Inferior parietal cortex (tissue), 1 donor: Measurements from ENCODE around the gene COA7.

Experiments used
- DNase-seq: peaks from one replicate; pipeline ENCODE4 v3.0.0-alpha.2; 2016; ENCODE audit errors: extremely low spot score

The COA7 gene

GRCh38 chr1:52669696-52670095 lies 28.5 kb downstream of the COA7 start:
- no peak for DNase-seq

GRCh38 chr1:52668711-52669110 lies 29.4 kb downstream of the COA7 start:
- DNase-seq: no peak

- no peak for DNase-seq
These were observed 30.2 kb downstream of the COA7 start for GRCh38 chr1:52667984-52668383.

- no peak for DNase-seq
These were observed 30.9 kb downstream of the COA7 start for GRCh38 chr1:52667290-52667689.

GRCh38 chr1:52665006-52665941 lies 32.9 kb downstream of the COA7 start:
- DNase-seq: no peak

DNA sequence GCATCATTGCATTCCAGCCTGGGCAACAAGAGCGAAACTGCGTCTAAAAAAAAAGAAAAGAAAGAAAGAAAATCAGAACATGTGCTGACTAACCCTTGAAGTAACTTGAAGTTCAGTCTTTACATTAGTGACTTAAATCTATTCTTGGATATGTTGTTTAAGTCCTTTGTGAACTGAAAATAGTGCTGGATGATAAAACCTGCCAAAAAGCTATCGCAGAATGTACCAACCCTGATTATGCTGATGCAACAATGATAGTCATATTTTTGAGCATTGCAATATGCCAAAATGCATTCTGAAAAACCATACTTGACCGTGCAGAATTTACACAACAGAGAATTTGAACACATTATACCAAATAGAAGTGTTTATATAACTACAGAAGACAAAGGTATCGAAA lies 34.4 kb downstream of the COA7 start:
- DNase-seq: peak; percentile 9

GRCh38 chr1:52662645-52663313 lies 35.4 kb downstream of the COA7 start:
- DNase-seq: no peak

- no peak for DNase-seq
These were observed 37.3 kb downstream of the COA7 start for GRCh38 chr1:52660807-52661206.

- no peak for DNase-seq
These were observed 38.1 kb downstream of the COA7 start for GRCh38 chr1:52659851-52660596.

- DNase-seq: no peak
These were observed 38.8 kb downstream of the COA7 start for GRCh38 chr1:52659356-52659755.

DNA sequence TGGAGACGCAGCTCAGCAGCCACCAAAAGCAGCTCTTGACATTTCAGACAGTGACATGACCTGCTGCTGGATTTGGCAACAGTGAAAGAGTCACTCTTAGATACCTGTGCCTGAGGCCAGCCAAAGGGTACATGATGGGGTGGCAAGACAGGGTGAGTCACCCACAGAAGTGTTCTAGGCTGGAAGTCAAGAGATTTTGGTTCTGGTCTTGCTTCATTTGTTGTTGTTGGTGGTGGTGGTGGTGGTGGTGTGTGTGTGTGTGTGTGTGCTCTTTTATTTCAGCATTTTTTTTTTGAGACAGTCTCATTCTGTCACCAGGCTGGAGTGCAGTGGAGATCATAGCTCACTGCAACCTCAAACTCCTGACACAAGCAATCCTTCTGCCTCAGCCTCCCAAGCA lies 39.4 kb downstream of the COA7 start:
- DNase-seq: no peak

GRCh38 chr1:52657702-52658101 lies 40.4 kb downstream of the COA7 start:
- DNase-seq: no peak

GRCh38 chr1:52654063-52654462 lies 44.1 kb downstream of the COA7 start:
- DNase-seq: no peak

DNA sequence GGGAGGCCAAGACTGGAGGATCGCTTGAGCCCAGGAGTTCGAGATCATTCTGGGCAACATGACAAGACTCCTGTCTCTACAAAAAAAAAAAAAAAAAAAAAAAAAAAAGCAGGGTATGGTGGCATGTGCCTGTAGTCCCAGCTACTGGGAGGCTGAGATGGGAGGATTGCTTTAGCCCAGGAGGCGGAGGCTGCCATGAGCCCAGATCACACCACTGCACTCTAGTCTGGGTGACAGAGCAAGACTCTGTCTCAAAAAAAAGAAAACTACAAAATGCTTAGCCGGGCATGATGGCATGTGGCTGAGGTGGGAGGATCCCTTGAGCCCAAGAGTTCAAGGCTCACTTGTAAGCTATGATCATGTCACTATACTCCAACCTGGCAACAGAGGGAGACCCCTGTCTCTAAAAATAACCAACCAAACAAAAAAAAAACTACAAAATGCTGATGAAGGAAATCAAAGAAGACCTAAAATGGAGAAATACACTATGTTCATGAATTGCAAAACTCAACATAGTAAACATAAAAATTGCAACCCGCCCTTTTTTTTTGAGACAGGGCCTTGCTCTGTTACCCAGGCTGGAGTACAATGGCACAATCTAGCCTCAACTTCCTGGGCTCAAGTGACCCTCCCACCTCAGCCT lies 44.8 kb downstream of the COA7 start:
- no peak for DNase-seq

DNA sequence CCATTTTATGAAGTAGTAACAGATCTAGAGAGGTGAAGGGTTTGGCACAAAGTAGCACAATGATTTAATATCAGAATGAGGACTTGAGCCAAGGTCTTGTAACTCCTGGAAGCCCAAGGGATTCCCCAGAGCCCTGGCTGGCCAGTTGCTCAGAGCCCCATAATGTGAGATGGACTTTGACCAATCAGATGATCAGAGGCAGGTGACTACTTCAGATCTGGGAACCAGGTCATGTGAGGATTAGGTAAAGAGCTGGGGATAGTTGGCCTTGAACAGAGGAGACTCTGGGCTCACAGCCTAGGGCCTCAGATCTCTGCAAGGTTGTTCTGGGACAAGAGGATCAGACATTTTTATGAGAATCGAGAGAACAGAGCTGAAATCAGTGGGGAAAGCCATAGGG lies 46.2 kb downstream of the COA7 start:
- DNase-seq: no peak

DNA sequence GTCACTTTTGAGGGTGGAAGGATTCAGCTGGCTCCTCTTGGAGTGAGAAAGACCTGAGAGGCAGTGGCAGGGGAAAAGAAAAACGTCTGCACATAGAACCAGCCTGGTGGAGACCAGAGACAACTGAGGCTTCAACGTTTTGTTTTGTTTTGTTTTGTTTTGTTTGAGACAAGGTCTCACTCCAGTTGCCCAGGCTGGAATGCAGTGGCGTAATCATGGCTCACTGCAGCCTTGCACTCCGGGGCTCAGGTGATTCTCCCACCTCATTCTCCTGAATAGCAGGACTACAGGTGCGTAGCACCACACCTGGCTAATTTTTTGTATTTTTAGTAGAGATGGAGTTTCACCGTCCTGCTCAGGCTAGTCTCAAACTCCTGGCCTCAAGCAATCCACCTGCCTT lies 52.9 kb downstream of the COA7 start:
- DNase-seq: no peak

DNA sequence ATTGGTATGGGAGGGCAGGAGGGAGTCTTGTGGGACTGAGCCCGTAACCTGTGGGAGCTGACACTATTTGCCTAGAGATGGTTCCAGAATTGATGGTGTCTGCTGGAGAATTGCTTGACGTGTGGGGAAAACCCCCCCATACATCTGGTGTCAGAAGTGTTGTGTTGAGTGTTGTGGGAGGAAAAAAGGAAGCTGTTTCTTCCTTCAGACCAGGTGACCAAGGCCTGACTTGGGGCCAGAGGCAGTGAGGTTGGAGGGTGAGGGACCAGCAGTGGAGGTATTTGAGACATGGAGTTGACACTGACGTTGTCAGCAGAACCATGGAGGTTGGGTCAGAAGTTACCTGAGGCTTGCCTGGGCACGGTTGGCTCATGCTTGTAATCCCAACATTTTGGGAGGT lies 56.8 kb downstream of the COA7 start:
- DNase-seq: no peak

GRCh38 chr1:52640697-52641096 lies 57.5 kb downstream of the COA7 start:
- no peak for DNase-seq

DNA sequence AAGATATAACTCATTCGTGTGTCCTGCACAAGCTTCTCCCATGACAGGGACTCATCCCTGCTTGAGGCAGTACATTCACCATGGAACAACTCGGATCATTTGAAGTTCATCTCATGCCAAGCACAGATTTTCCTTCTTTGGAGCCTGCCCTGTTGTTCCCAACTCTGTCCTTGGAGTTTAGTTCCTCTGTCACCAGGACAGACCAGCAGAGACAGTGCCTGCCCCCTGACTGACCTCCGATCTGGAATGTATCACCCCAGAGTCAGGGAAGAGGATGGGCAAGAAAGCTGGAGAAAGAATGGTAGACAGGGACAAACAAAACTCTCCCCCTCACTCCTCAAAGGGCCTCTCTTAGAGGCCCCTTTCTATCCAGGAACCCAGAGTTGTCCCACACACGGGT lies 60.2 kb downstream of the COA7 start:
- DNase-seq: no peak

- no peak for DNase-seq
These were observed 61.1 kb downstream of the COA7 start for GRCh38 chr1:52636721-52637695.
